NCI-H2196 (cell line): ENCODE results near the gene LRCOL1.

ENCODE experiments used
- DNase-seq: peaks from one replicate; lab custom pipeline; 2025; ENCODE audit not compliant: unreplicated experiment; lab: John Stamatoyannopoulos, UW

LRCOL1 gene

DNA sequence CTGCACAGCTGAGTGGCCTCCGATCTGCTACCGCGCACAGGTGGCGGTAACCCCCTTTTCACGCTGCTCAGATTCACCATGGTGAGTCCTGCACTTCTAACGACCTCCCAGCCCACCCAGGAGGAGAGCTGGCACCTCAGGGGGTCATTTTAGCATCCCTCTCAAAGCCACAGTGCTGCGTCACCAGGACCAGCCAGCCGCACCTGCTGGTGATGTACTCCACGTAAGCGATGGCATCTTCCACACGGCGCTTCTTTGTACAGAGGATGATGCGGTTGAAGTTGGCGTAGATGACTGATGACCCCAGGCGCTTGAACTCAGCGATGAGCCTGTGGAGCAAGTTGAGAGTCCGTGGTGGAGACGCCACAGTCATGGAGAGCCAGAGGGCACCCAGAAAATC, 27.4 kb upstream of the LRCOL1 start:
- no peak for DNase-seq

DNA sequence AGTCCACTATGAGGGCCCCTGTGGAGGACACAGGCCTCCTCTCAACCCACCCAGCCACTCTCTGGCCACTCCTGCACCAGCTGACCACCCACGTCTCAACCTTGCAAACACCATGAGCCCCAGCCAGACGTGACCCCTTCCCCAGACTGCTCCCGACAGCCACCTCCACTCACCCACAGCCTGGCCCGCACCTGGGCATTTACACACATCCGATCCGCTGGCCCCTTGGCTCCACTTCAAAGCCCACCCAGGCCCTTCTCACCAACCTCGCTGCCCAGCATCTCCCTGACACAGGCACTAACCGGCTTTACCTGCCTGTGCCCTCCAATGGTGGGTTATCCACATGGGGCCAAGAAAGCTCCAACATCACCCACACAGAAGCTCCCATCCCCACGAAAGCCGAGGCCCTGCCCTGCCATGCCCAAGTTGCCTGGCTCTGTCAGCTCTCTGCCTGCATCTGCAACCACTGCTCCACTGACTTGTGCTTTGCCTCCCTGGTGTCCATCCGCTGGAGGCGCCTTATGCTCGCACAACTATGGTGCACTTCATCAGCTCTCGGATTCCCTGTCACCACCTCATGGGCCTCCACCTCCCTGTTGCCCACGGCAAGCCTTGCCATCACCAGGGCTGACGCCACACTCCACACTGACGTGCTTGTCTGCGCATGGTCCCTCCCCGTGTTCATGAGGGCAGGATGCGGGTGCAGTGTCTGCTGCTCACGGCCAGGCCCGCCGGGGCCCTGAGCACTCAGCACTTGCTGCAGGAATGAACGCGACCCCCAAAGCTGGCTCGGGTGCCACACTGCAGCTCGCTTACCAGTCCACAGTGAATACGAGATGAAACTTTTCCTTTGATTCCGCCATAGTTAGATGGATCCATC, 24.9 kb upstream of the LRCOL1 start:
- DNase-seq: no peak

DNA sequence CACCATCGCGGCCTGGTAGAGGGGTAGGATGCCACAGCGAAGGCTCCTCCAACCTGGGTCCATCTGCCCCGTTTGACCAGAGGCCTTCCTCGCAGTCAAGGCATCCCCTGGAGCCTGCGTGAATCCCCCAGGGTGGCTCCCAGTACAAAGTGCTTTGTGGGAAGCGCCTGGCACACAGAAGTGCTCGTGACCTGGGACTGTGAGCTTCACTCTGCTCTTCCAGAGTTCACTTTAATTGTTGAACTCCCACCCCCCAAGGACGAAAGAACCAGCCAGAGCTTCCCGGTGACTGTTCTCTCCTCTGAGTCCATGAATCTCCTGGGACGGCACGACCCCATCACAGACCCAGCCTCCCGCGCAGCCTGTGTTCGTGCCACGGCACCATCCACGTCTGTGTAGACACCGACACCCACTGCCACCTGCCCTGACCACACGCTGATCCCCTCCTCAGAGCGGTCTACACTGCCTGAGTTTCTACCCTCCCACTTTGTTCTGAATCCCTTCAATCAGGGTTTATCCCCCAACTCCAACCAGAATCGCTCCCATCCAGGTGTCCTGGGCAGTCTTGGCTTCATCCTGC, 24.1 kb upstream of the LRCOL1 start:
- no peak for DNase-seq

DNA sequence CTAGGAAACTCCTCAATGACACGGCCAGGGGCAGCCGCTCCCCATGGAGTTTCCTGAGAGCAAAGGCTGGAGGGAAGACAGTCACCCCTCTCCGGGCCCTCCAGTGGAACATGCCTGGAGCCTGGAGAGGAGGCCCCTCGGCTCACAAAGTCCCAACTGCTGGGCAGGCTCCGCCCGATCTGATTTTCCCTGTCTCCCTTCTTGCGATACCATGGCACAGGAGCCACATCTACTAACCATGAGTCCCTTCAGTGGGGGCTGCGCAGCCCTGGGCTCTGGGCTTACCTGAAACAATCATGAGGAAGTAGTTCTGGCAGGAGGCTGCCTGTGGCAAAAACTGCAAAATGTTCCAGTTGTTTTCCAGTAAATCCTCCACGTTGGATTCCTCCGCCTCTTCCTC, 23.5 kb upstream of the LRCOL1 start:
- no peak for DNase-seq

GRCh38 chr12:132633398-132633797, 23.0 kb upstream of the LRCOL1 start:
- DNase-seq: no peak

- DNase-seq: no peak
These were observed 22.3 kb upstream of the LRCOL1 start for GRCh38 chr12:132632521-132633228.

- no peak for DNase-seq
These were observed 21.3 kb upstream of the LRCOL1 start for GRCh38 chr12:132631666-132632065.

GRCh38 chr12:132630672-132631071, 20.3 kb upstream of the LRCOL1 start:
- DNase-seq: no peak

DNA sequence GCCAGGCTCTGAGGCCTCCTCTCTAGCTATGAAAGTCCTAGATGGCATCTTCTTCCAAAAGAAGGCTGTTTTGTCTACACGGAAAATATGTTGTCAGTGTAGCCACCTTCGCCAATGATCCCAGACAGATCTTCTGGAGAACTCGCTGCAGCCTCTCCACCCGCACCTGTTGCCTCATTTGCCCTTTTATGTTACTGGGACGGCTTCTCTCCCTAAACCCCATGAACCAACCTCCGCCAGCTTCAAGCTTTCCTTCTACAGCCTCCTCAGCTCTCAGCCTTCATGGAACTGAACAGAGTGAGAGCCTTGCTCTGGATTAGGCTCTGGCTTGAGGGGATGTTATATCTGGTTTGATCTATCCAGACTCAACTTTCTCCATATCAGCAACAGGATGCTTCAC, 18.9 kb upstream of the LRCOL1 start:
- no peak for DNase-seq

DNA sequence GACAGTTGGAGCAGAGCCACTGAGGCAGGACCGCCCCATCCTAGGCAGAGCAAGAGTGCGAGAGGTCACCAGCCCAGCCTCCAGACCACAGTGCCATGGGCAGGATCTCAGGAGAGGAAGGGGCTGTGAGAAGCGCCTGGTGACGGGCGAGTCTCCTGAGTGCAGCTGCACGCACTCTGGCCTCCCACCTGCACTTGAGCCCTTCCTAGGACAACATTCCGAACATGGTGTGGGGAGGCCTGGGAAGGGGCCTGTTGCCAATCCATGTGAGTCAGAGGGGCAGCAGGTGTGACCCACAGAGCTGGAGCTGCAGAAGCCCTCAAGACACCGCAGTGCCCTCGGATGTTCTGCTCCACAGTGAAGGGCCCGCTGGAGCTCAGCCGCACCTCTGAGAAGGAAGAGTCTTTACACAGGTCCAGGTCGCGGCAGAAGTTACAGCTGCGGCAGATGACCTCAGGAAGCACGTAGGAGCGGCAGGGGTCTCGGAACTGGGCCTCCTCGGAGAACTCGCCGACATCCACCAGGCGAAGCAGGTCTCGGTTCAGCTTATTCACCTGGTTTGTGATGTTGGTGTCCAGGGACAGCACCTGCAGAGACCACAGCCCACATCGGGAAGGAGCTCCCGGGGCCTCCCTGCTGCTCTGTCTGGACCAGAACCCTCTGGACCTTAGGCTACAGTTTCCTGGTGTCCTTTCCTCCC, 15.5 kb upstream of the LRCOL1 start:
- DNase-seq: no peak

DNA sequence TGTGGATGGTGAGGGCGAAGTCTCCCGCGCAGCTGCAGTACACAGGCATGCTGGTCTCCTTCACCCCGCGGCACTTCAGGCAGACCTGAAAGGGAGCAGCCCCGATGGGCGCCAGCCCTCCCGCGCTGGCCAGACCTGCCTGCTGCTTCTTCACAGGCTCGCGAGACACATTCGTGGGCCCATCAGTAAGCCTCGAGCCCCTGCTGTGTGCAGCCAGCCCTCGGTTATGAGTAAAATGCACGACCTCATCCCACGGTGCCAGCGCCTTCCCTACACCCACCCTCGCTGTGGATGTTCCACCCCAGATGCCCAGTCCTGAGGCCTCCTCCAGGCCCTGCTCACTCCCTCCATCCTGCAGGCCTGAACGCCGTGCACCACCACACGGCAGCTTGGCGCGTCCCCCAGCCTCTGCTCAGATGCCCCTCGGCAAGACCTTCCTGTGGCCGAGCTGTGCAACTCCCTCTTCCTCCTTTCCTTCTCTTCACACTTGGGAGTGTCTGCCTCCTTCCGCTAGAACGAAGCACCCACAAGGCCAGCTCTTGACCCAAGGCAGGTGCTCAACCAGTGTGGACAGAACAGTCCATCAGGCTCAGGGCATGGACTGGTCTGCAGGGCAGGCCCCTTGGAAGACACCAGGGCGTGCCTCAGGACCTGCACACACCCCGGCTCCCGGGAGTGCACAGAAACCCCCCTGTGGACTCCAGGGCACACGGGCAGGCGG, 14.7 kb upstream of the LRCOL1 start:
- DNase-seq: no peak

- no peak for DNase-seq
These were observed 13.9 kb upstream of the LRCOL1 start for GRCh38 chr12:132624186-132624855.

- no peak for DNase-seq
These were observed 12.9 kb upstream of the LRCOL1 start for GRCh38 chr12:132623072-132623869.

GRCh38 chr12:132622437-132623071, 12.2 kb upstream of the LRCOL1 start:
- DNase-seq: no peak

GRCh38 chr12:132621657-132622435, 11.5 kb upstream of the LRCOL1 start:
- DNase-seq: no peak

DNA sequence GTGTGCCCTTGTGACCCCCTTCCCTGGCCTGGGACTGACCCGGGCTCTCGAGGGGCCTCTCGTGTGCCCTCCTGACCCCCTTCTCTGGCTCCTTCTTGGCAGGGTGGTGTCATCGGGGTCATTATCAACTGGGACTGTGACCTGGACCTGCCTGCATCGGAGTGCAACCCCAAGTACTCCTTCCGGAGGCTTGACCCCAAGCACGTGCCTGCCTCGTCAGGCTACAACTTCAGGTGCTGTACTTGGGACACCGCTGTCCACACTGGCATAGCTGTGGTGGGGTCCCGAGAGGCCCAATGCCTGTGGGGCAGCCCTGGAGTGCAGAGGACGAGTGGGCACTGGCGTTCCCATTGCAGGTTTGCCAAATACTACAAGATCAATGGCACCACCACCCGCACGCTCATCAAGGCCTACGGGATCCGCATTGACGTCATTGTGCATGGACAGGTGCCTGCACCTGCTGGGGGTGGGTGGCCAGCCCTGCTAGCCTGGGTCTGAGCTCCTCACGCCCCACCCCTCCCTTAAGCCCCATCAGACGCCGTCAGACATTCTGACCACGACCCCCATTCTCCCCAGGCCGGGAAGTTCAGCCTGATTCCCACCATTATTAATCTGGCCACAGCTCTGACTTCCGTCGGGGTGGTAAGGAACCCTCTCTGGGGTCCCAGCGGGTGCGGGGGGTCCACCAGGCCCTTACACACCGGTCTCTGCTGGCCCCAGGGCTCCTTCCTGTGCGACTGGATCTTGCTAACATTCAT, 10.7 kb upstream of the LRCOL1 start:
- no peak for DNase-seq

DNA sequence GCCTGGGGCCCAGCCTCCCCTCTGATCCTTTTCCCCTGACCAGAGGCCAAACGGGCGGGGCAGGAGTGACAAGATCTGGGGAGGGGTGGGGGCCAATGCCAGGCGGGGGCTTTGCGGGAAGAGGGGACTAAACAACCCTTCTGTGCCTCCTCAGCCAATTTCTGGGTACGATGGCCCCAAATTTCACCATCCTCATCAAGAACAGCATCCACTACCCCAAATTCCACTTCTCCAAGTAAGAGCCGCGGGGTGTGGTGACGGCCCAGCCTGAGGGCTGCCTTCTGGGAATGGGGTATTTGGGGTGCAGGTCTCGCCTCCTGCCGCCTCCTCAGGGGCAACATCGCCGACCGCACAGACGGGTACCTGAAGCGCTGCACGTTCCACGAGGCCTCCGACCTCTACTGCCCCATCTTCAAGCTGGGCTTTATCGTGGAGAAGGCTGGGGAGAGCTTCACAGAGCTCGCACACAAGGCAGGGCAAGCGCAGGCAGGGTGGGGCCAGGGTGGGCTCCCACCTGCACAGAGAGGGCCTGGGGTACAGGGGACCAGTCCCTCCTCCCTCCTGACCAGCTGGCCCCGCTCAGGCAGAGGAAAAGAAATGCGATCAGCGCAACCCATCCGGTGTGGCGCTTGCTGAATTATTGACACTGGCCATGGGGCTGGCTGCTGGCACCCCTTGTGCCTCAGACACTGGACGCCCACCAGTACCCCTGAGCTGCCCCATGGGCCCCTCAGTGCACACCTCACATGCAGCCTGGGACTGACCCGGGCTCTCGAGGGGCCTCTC, 9.9 kb upstream of the LRCOL1 start:
- no peak for DNase-seq
